Measurements from ENCODE around the gene SLC6A8.
"Not testable (repeated sequence)": the region's sequence is repeated elsewhere in the genome, so short reads cannot be mapped to it uniquely, and the experiment has no call there.

The SLC6A8 gene

GRCh38 chrX:153744210-153745066 lies 56.7 kb downstream of the SLC6A8 start:
- in situ Hi-C loops (cut with HindIII; ENCODE audit: low sequenced_read_pairs) = no loop called here

- in situ Hi-C loops (cut with HindIII; ENCODE audit: low sequenced_read_pairs) = not testable (repeated sequence)
Measured at GRCh38 chrX:153745067-153745433, 57.3 kb downstream of the SLC6A8 start.
